Hematopoietic multipotent progenitor cell treated with erythropoietin and hydrocortisone succinate and interleukin-3 and kit ligand, for 15 days (in vitro differentiated cells): ENCODE data around the gene FETUB.

Experiments used
- DNase-seq: peaks from one replicate; pipeline ENCODE4 v3.0.0-alpha.2; 2015; ENCODE audit warnings: low spot score

Gene FETUB

DNA sequence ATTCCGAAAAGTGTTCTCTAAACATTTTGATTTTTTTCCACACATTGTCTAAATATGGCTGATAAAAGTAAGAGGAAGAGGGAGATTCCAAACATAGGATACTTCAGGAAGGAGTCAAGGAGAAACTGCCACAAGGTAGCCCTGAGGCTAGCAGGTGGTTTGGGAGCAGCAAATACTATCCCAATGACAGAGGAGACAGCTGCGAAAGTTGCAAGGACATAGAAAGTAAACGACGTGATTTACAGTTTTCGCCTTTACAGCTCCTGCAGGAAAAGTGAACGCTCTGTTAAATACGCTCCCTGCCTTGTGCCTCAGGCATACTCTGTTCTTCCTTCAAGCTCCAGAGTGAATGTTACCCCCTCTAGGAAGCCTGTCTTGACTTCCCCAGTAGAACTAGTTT, 3.7 kb upstream of the FETUB start:
- no peak for DNase-seq

DNA sequence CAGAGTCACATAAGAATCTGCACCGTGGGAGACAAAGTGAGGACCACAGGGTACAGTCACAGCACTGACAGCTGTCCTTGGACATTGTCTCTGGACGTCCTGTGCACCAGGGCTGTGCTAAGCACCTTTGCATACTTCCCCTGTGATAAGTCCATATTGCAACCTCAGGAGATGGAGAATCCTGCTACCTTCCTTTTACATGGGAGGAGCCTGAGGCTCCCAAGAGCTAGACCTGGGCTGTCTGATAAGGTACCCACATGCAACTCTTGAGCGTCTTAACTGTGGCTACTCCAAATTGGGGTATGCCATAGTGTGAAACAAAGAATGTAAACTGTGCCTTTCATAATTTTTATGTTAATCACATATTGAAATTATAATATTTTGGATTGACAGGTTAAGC, 2.5 kb upstream of the FETUB start:
- DNase-seq, result no peak

DNA sequence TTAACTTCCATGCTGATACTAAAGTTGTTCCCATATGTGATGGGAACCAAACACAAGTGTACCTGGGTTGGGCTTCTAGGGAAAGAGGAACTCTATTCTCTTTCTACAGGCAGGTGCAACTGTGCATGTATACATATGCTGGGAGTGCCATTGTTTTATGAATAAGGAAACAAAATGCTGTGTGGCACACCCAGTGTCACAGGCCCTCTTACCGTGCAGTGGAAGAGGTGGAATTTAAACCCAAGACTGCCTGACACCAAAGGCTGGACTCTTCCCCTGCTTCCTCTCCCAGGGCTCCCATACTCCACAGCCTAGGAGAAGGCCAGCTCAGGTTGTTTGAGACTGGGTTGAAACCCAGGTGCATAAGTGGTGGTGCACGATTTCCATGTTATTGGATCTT, 1.9 kb upstream of the FETUB start:
- DNase-seq, result no peak

DNA sequence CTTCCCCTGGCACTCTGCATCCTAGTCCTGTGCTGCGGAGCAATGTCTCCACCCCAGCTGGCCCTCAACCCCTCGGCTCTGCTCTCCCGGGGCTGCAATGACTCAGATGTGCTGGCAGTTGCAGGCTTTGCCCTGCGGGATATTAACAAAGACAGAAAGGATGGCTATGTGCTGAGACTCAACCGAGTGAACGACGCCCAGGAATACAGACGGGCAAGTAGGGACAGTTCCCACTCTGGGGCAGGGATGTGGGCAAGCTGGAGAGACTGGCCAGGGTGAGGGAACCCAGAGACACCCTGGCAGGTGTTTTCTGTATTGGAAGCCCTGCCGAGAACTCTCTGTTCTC, 247 bp downstream of the FETUB start:
- no peak for DNase-seq

DNA sequence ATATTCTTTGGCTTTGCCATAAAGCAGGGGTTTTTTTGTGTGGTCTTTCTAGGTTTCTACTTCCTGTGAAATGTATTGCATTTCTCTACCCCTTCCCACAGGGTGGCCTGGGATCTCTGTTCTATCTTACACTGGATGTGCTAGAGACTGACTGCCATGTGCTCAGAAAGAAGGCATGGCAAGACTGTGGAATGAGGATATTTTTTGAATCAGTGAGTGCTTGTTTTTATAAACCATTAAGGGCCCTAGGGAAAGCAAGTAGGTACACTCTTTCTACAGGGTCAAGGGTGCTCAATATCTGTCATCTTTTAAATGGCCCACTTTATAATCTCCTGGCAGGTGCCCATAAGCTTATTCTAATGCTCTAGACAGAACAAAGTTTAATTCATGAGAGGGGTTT, 730 bp downstream of the FETUB start:
- DNase-seq, result no peak

DNA sequence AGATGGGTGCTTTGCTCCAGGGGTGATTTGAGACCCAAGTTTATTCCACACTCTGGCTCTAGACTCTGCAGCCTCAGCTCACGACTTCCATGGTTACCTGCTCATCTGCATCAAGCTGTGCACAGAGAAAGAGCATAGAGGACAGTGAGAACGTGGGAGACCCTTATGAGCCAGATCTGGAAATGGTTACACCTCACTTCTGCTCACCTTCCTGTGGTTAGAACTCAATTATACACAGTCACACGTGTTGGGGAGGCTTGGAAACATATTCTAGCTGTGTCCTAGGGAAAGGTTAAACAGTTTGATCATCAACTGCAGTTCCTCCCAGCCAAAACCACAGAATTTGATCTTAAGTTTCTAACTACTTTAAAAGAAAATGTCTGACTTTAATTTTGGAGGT, 1.8 kb downstream of the FETUB start:
- DNase-seq, result no peak

DNA sequence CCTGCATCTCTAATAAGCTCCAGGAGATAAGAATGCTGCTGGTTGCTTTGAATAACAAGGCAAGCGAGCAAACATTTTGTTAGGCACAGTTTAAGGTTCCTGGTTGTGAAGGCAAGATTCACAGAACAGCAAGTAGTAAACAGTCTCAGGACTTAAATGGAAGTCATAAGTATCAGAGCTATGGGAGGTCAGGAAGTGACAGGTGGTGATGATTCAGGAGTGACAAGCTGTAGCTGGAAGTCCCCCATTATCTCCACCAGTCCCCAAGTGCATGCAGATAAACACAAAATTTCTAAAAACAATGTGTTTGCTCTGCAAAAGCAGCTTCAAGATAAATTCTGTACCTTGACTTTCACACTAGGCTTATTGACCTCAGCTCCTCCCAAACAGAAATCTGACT, 3.3 kb downstream of the FETUB start:
- no peak for DNase-seq

DNA sequence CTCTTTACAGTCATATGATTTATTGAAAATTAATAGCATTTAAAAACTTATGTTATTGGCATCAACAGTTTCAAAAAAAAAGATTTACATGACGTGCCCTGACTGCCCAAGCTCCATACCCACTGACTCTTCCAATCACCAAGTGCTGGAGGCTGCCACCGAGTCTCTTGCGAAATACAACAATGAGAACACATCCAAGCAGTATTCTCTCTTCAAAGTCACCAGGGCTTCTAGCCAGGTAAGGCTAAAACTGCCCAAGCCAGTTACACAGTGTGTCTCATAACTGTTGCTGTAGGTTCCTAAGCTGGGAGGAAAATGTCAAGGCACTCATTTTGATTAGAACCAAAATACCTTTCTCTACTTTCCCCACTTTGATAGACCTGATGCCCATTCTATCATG, 4.5 kb downstream of the FETUB start:
- DNase-seq, result no peak

DNA sequence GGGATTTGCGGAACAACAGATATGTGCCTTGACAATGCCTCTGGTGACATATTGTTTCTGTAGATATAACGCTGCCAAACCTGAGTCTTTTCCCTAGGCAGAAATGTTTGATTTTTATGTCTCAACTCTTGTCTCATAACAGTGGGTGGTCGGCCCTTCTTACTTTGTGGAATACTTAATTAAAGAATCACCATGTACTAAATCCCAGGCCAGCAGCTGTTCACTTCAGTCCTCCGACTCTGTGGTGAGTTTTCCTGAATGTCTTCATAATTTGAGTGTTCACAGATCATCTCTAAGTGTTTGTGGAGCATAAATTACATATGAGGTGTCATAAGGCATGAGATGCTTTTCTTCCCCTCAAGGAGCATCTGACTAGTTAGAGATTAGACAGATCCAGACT, 5.9 kb downstream of the FETUB start:
- no peak for DNase-seq

DNA sequence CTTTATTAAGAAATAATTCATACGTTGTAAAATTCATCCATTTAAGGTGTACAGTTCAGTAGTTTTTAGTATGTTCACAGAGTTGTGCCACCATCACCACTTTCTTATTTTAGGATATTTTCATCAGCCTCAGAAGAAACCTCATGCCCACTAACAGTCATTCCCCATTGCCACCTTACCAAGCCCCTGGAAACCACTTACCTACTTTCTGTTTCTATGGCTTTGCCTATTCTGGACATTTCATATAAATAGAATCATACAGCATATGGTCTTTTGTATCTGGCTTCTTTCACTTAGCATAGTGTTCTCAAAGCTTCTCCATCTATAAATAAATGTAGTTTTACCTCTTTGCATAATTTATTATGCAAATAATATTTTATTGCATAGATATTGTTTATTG, 6.6 kb downstream of the FETUB start:
- no peak for DNase-seq

DNA sequence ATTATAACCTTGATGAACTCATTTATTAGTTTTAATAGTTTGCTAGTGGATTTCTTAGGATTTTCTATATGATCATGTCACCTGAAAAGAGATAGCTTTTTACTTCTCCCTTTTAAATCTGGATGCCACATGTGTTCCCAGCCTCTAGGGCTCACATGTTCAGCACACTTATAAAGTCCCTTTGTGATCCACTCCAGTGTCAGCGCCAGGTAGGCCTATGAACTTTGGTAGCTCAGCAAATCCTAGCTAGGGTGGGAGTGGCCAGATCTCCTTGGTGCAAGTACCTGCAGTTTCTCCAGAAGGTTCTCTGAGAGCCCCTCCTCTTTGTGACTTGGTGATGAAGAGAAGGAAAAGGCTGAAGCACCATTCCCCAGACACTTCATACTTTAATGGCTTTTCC, 8.7 kb downstream of the FETUB start:
- no peak for DNase-seq

DNA sequence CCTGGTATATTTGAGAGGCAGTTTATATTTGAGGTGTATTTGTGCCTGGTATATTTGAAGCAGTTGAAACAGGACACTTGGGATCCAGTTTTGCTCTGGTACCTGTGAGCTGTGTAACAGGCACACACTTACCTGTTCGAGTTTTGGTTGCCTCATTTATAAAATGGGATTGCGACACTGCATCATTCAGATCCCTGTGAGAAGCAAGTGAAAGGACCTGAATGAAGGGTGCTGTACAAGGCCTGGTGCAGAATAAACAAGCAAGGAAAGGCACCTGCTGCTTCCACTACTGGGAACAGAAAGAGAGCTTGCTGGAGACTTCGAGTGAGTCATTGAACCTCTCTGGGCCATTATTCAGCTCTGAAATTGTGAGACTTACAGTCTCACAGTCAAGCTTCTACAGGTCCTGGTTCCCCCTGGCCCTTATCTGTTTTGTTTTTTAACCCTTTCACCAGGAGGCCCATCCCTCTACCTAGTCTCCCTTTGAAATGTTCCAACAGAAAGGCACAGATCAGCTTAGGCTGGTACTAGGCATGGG, 11.5 kb downstream of the FETUB start:
- no peak for DNase-seq

DNA sequence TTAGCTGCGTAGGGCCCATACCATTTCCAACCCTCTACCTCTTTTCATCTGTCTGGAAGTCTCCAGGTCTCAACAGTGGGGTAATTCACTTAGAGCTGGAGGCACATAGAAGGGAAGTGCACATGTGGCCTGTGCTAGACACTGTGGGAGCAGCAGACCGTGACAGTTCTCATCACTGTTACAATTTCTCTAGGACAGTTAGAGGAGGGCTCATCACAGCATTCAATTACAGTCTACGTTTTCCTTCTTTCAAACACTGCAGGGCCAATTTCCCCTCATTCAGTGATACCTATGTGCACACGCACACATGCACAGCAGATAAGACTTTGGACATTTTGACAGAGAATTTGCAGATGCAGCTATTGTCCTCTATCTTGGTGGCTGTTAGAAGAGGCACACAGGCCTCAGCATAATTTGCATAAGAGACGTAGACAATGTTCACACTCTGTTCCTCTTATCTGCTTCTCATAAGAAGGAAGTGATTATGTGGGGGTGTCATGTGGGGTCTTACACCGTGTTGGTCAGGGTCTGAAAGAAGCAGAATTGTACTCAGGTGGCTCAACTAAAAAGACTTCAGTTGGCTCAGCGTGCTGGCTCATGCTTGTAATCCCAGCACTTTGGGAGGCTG, 13.0 kb downstream of the FETUB start:
- DNase-seq, result no peak

DNA sequence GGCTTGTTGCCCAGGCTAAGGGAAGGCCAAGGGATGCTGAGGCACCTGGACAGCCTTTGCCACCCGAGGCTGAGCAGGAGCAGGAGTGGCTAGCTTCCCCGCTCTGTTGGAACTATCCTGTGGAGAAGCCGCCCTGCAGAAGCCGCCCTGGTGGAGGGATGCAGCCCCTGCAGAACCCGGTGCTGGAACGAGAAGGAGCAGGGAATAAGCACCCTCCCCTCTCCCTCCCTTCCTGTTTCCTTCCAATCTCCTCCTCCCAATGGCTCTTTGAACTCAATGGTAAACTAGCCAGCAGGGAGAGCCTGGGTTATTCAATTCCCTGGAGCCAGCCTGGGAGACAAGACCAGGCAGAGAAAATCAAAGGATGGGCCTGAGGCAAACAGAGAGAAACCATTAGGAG, 13.8 kb downstream of the FETUB start:
- no peak for DNase-seq

DNA sequence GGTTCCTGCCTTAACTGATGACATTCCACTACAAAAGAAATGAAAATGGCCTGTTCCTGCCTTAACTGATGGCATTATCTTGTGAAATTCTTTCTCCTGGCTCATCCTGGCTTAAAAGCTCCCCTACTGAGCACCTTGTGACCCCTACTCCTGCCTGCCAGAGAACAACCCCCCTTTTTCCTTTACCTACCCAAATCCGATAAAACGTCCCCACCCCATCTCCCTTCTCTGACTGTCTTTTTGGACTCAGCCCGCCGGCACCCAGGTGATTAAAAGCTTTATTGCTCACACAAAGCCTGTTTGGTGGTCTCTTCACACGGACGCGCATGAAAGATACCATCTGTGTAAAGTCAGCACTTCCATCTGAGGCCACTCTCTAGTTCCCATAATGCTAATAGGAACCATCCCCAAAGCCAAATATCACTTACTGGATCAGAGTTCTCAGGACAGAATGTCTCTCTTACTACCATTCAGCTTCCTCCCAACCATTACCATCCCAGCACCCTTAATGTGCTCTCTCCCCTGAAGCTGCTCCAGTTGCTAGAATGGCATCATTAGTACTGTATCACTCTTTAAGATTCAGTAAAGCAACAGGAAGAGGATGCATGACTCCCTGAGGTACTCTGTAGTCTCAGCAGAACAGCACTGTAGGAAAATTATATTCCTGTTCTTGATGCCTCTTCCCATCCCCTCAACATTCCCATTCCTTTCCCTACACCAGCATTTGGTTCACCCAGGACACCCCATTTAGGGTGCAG, 23.3 kb downstream of the FETUB start:
- DNase-seq, result no peak

DNA sequence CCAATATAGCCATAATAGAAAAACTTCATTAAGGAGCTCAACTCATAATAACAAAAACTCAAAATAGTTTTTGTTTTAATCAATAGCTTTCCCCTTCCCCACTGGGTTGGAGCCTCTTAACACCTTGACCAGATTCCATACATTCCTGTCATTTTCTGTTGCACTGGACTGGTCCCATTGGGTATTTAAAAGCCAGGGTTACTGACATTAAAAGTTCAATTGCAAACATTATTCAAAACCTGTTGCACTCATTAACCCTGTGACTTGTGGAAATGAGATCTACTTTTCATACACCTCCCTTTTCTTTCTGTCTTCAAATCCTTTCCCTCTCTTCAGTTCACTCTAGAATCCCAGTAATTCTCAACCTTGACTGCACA, 23.9 kb downstream of the FETUB start:
- DNase-seq, result no peak

DNA sequence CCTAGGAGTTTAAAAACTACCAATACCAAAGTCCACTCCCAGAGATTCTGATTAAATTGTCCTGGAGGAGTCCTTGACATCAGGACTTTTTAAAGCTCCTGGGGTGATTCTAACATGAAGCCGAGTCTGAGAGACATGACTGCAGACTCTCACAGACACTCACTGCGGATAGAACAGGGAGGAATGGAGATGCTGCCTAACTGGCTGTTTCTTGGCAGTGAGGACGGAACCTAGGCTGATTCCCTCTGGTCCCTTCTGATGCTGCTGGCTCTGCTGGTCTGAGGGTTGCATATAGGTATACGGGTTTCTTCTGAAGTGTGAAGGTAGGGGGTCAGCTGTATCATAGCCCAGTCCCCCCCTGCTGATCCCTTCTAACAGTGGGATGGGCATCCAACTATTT, 24.3 kb downstream of the FETUB start:
- no peak for DNase-seq

DNA sequence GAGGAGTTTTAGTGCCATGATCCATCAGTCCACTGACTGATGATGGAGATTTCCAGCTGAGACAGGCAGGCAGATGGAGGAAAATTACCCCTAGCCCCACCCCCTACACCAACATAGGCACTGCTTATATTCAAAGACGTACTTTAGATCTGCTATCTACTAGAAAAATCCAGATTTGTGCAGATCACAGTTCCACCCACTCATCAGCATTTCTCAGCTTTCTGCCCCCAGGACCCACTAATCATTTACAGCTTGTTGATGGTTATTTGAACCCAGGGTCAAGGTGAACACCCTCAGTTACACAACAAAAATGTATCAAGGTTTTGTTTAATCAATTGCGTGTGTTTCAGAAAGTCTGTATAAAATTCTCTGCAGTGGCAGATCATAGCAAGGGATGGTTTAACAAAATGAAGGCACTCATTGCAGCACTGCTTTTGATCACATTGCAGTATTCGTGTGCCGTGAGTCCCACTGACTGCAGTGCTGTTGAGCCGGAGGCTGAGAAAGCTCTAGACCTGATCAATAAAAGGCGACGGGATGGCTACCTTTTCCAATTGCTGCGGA, 25.5 kb downstream of the FETUB start, which contains the start of gene HRG:
Gene HRG, plus strand, starts transcription at position 390 of the 564 bp plus-strand sequence. Its CDS starts 18 bp downstream, at position 408.
- no peak for DNase-seq

DNA sequence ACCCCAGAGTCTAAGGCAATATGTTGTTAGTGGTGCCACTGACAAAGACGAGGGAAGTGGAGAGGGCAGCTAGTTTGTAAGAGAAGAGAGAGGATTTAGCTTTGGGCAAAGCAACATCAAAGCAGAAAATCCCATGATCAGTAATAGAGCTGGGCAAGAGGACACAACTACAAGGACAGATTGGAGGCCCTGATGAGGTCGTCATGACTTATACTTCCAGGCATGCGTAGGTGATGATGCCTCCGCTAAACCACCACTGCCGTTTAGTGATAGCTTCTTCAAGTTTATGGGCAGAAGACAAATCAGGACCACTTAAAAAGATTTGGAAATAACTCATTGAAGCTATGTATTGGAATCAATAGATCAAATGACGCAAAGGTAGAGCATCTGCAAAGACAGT, 28.2 kb downstream of the FETUB start:
- DNase-seq, result no peak

DNA sequence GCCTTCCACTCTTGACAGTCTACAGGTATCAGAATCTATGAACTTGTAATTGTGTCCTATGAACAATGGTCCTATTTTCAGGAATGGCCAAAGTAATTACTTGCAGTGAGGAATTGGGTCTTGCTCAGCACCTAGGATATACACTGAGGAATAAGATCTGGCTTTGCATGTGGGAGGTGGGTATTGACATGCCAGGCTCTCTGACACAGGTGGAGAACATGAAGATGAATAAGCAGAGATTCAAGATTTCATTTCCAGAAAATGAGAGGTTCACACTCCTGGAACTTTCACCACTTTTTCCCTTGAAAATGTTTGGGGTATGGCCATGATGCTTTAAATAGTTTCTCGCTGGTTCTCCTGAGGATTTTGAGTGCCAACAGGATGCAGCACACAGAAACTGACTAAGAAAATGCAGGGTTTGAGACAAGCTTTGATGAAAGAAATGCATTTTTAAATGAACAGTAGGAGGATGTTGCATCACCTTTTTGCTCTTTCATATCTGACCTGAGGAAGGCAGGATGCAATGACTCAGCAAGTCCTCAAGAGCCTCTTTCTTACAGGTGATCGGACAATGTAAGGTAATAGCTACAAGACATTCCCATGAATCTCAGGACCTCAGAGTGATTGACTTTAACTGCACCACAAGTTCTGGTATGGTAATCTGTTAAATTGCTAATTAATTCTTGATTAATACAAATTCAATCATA, 29.3 kb downstream of the FETUB start:
- DNase-seq, result no peak

DNA sequence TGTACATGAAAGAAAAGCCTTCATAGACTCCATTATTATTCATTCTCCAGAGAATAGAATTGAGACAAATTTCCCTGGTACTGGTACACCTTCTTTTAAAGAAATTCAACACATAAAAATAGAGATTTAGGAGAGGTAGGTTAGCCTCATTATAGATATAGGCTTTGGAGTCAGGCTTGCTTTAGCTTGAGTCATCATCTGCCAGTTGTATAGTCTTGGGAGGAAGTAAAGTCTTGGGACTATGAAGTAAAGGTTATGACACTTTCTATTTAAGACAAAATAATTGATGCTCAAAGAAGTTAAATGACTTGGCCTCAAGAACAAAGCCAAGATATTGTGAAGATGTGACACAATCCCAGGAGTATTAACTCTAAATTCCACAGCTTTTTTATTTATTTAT, 30.0 kb downstream of the FETUB start:
- DNase-seq, result no peak

DNA sequence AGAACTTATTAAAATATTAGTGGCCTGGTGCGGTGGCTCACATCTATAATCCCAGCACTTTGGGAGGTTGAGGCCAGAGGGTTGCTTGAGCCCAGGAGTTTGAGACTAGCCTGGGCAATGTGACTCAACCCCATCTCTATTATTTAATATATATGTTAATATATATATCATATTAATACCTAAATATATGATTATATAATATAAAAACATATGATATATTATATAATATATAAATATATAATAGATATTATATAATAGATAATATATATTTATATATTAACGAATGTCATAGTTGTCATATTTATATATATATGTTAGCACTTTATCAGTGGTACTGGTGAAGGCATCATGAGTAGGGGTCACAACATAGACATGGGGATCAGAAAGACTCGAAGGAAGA, 30.9 kb downstream of the FETUB start:
- no peak for DNase-seq

DNA sequence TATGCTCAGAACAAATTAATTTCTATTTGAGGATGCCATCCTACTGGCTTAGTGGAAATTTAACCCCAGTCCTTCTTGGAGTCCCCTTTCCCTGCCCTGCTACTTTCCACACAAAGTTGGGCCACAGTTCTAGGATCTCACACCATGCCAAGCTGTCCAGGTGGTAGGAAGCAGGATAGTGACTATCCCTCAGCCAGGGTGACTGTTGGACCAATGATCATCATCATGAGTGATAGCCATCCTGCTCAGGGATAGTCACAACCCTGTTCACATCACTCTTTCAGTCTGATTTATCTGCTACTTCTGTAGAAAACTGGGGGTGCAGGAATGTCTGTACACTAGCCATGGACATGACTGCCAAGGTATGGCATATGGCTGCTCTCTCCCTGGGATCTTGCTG, 38.4 kb downstream of the FETUB start:
- no peak for DNase-seq
